Activated T-cell treated with anti-CD3 and anti-CD28 coated beads, Interleukin-2, amount 50 U/mL, for 4 hours (primary cell): ENCODE data around the gene LAMB2. TPM values are rescaled to one million over a fixed set of nuclear protein-coding genes. Genes with fewer than 3 reads are reported as not detected.

Source experiments
- ATAC-seq, 2 donors: fragments of 200-7000 bp; cut with Tn5 transposase; one replicate each; pipeline ENCODE4 v1.10.0; 2021
- DNase-seq: peaks from one replicate; pipeline ENCODE4 v3.0.0-alpha.2; 2020
- H3K27me3 Mint-ChIP-seq: one replicate; pipeline ENCODE4 v1.8.0; 2021; ENCODE audit warnings: low read depth, mixed read lengths
- H3K36me3 Mint-ChIP-seq: one replicate; pipeline ENCODE4 v1.8.0; 2022; ENCODE audit warnings: mixed read lengths; ENCODE audit not compliant: insufficient read depth
- H3K4me1 Mint-ChIP-seq: one replicate; pipeline ENCODE4 v1.8.0; 2021; ENCODE audit warnings: low read depth, mixed read lengths
- H3K4me3 Mint-ChIP-seq: one replicate; pipeline ENCODE4 v1.8.0; 2021; ENCODE audit warnings: mild to moderate bottlenecking, moderate library complexity, mixed read lengths
- H3K9me3 Mint-ChIP-seq: one replicate; pipeline ENCODE4 v1.8.0; 2021; ENCODE audit warnings: mixed read lengths
- total RNA-seq, 3 donors: library from RNA; stranded (reverse); gene quantifications; one replicate each; pipeline ENCODE4 v1.2.1, GENCODE V29; 2021

LAMB2 gene
- 1 to 10 TPM; 1.6 to 2.4 (median 2.0) TPM for total RNA-seq

DNA sequence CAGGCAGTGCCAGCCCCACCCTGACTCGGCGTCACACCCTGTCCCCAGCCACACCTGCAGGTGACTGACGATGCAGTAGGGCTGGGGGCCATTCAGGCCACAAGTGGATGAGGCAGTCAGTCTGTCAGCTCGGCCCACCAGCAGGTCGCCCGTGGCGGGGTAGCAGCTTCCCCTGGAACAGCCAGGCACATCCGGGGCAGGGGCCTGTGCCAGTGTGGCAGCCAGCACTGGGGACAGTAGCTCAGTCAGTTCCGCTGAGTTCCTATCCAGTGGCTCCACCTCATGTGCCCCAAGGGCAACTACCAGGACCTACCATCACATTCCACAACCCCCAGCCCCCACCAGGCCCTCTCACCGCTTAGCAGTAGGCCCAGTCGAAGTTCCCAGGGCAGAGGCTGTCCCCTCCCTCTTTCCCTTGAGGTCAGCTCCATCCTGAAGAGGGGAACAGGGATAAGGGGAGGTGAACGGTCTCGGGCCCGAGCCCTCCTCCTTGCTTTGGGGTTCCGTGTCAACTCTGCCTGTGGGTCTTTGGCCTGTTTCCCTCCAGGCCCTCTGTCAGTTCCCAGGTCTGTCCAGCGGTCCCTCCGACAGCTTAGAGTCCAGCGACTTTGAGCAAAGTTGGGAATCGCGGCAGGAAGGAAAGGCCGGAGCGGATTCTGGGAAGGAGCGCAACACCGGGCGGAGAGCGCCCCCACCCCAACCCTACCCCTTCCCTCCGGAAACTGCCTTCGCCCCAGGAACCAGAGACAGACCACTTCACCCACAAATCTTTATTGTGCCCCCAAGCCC is at the start of gene LAMB2:
Gene LAMB2 (minus strand): TSS at position 614 of the 789 bp plus-strand sequence. CDS start 183 bp downstream, at position 431.
- no peak for DNase-seq
- Mint-ChIP-seq H3K36me3 (no peaks in the 10 kb centered on the region), H3K27me3 (peaks cover 33% of the 10 kb centered on the region), H3K4me1 (no peaks in the 10 kb centered on the region), H3K9me3 (no peaks in the 10 kb centered on the region), H3K4me3 (no peak within 1 kb of the TSS)
- no peak for ATAC-seq

GRCh38 chr3:49181351-49181750 is 48.5 kb upstream of the LAMB2 start:
- ATAC-seq (no peak), DNase-seq (no peak)
- Mint-ChIP-seq H3K27me3 (peaks cover 5% of the 10 kb centered on the region), H3K36me3 (no peaks in the 10 kb centered on the region), H3K4me3 (no peak overlapping the region), H3K4me1 (no peaks in the 10 kb centered on the region), H3K9me3 (no peaks in the 10 kb centered on the region)

DNA sequence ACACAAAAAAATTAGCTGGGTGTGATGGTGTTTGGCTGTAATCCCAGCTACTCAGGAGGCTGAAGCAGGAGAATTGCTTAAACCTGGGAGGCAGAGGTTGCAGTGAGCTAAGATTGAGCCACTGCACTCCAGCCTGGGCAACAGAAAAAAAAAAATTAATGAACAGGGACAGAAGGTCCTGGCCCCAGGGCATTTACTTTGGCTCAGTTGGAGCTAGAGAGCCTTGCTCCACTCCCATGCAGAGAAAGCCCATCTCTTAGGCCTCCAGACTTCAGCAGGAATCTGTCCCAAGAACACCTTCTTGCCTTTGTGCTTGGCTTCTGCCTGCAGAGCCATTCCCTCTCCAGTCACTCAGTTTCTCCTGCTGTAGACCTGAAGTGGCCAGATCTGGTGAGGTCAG is 47.3 kb upstream of the LAMB2 start:
- Mint-ChIP-seq H3K36me3 (no peaks in the 10 kb centered on the region), H3K4me3 (no peak overlapping the region), H3K9me3 (no peaks in the 10 kb centered on the region), H3K27me3 (peaks cover 5% of the 10 kb centered on the region), H3K4me1 (no peaks in the 10 kb centered on the region)
- DNase-seq = no peak
- no peak for ATAC-seq

DNA sequence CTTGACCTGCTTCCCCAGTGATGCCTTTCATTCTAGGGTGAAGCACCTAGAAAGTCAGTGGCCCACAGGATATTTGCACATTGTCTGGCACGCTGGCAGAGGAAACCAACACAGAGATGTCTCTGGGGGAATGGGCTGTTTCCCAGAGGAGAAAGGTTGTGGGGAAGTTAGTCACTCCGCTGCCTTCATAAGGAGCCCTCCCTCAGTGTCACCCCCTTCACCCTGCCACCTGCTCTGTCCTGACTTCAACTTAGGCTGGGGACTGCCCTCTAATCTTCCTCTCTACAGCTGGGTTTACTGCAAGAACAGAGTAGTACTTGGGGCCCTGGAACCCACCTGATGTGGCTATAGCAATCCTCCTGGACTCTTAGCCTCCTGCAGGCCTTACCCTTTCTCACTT is 44.2 kb upstream of the LAMB2 start:
- ATAC-seq = no peak
- Mint-ChIP-seq H3K4me3 (no peak overlapping the region), H3K9me3 (no peaks in the 10 kb centered on the region), H3K4me1 (peaks cover under 1% of the 10 kb centered on the region), H3K27me3 (peaks cover 5% of the 10 kb centered on the region), H3K36me3 (no peaks in the 10 kb centered on the region)
- no peak for DNase-seq

- H3K4me3 Mint-ChIP-seq = no peak overlapping the region
- no peaks in the 10 kb centered on the region for H3K36me3 Mint-ChIP-seq
- no peak for DNase-seq
- ATAC-seq = no peak
- H3K9me3 Mint-ChIP-seq = no peaks in the 10 kb centered on the region
- H3K4me1 Mint-ChIP-seq = peaks cover 12% of the 10 kb centered on the region
- peaks cover 5% of the 10 kb centered on the region for H3K27me3 Mint-ChIP-seq
Observed at GRCh38 chr3:49175530-49175929, 42.7 kb upstream of the LAMB2 start.

DNA sequence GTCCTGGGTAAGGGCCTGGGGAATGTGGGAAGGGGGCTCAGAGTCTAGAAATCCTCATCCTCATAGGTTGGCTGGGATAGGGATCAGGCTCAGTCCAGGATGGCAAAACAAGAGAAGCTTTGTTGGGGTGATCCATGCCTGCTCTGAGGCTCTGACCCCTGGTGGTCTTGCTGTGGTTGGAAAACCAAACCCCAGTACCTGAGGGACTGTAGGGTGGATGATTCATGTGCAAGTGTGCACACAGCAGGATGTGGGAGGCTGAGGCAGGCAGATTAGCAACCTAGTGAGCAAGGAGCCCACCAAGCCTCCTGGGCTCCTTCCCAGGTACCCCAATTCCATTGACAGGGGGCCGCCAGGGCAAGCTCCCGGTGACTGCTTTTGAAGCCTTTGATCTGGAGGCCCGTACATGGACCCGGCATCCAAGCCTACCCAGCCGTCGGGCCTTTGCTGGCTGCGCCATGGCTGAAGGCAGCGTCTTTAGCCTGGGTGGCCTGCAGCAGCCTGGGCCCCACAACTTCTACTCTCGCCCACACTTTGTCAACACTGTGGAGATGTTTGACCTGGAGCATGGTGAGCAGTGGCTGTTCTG is 41.6 kb upstream of the LAMB2 start:
- DNase-seq (no peak), ATAC-seq (no peak)
- Mint-ChIP-seq H3K36me3 (no peaks in the 10 kb centered on the region), H3K4me1 (peaks cover 18% of the 10 kb centered on the region), H3K27me3 (peaks cover 4% of the 10 kb centered on the region), H3K4me3 (no peak overlapping the region), H3K9me3 (no peaks in the 10 kb centered on the region)

GRCh38 chr3:49173792-49174170 is 40.9 kb upstream of the LAMB2 start:
- no peak for ATAC-seq
- no peaks in the 10 kb centered on the region for H3K36me3 Mint-ChIP-seq
- H3K27me3 Mint-ChIP-seq = no peaks in the 10 kb centered on the region
- H3K4me1 Mint-ChIP-seq = peaks cover 18% of the 10 kb centered on the region
- no peaks in the 10 kb centered on the region for H3K9me3 Mint-ChIP-seq
- H3K4me3 Mint-ChIP-seq = no peak overlapping the region
- DNase-seq = no peak

GRCh38 chr3:49173116-49173791 is 40.4 kb upstream of the LAMB2 start:
- Mint-ChIP-seq H3K27me3 (no peaks in the 10 kb centered on the region), H3K36me3 (no peaks in the 10 kb centered on the region), H3K9me3 (no peaks in the 10 kb centered on the region), H3K4me3 (no peak overlapping the region), H3K4me1 (peaks cover 18% of the 10 kb centered on the region)
- no peak for DNase-seq
- no peak for ATAC-seq

- H3K4me3 Mint-ChIP-seq = no peak overlapping the region
- H3K4me1 Mint-ChIP-seq = peaks cover 18% of the 10 kb centered on the region
- no peak for ATAC-seq
- no peaks in the 10 kb centered on the region for H3K9me3 Mint-ChIP-seq
- no peak for DNase-seq
- no peaks in the 10 kb centered on the region for H3K36me3 Mint-ChIP-seq
- no peaks in the 10 kb centered on the region for H3K27me3 Mint-ChIP-seq
Observed at GRCh38 chr3:49172551-49173041, 39.7 kb upstream of the LAMB2 start.

DNA sequence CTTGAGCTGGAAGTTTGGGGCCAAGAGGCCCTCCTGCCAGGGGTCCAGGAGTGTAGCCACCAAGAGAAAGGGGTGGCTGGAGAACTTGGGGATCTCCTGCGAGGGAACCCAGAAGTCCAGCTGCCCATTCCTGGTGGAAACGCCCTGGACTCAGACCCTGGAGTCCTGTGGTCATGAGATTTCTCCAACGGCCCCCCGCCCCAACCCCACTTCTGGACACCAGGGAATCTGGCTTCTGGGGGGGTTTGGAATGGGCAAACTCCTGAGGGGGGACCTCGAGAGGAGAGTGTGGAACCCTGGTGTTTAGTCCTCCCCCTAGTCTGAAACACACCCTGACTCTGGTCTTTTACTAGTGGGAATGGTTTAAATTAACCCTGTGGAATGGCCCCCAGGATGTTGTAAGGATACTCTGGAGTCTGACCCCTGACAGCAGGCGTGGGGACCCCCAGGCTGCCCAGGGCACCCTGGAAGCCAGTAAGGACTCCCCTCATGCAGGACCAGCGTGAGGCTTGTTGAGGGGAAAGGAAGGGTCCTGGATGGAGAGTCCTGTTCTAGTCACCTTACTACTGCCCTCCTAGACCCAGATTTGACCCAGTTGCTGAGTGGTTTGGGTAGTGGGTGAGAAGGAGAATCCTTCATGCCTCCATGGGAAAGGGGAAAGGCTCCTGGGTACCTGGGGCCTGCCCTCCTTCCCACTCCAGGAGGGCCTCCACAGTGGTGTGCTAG is 39.1 kb upstream of the LAMB2 start:
- H3K4me1 Mint-ChIP-seq = peaks cover 18% of the 10 kb centered on the region
- peak overlapping the region; percentile 82 for H3K4me3 Mint-ChIP-seq
- H3K36me3 Mint-ChIP-seq = no peaks in the 10 kb centered on the region

DNA sequence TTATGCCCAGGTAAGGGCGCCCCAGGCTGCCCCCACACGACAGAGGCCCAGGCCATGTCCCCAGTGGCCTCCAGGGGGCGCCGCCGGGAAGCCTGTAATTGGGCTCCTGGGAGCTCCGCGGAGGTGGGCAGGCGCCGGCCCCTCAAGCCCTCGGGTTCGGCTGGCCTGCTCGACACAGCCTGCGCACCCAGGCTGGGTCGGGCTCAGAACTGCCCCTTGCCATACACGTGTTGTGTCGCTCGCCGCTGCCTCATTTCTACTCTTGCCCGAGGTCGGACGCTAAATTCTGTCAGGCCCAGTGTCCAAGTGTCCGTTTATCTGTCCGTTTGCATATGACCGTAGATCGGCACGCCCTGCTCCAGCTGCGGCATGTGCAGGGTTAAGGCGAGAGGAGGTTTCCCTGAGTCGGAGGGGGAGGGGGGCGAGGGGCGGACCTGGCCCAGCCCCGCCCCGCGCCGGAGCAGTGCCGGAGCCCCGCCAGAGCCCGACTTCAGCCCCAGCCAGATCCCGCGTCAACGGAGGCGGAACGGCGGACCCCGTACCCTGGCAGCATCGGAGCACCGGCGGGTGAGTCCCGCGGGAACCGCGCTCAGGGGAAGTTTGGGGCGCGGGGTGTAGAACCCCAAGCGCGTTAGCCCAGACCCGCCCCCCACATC is 38.4 kb upstream of the LAMB2 start, which contains the start of gene KLHDC8B:
Gene KLHDC8B (plus strand): TSS at position 480 of the 656 bp plus-strand sequence. CDS start 1,172 bp downstream, outside the sequence.
- Mint-ChIP-seq H3K4me1 (peaks cover 22% of the 10 kb centered on the region), H3K36me3 (no peaks in the 10 kb centered on the region), H3K9me3 (no peaks in the 10 kb centered on the region), H3K27me3 (no peaks in the 10 kb centered on the region), H3K4me3 (peak within 1 kb of the TSS; percentile 82)
- peak; percentile 86 to 88 for ATAC-seq
- peak; percentile 77 for DNase-seq

More for the DNA sequence above, 39.1 kb upstream of the LAMB2 start:
- no peaks in the 10 kb centered on the region for H3K27me3 Mint-ChIP-seq
- ATAC-seq = no peak
- no peak for DNase-seq
- H3K9me3 Mint-ChIP-seq = no peaks in the 10 kb centered on the region

GRCh38 chr3:49170744-49171118 is 37.9 kb upstream of the LAMB2 start:
- no peaks in the 10 kb centered on the region for H3K27me3 Mint-ChIP-seq
- no peaks in the 10 kb centered on the region for H3K36me3 Mint-ChIP-seq
- H3K4me3 Mint-ChIP-seq = peak overlapping the region; percentile 82
- H3K4me1 Mint-ChIP-seq = peaks cover 24% of the 10 kb centered on the region
- no peaks in the 10 kb centered on the region for H3K9me3 Mint-ChIP-seq
- ATAC-seq (no peak), DNase-seq (no peak)

DNA sequence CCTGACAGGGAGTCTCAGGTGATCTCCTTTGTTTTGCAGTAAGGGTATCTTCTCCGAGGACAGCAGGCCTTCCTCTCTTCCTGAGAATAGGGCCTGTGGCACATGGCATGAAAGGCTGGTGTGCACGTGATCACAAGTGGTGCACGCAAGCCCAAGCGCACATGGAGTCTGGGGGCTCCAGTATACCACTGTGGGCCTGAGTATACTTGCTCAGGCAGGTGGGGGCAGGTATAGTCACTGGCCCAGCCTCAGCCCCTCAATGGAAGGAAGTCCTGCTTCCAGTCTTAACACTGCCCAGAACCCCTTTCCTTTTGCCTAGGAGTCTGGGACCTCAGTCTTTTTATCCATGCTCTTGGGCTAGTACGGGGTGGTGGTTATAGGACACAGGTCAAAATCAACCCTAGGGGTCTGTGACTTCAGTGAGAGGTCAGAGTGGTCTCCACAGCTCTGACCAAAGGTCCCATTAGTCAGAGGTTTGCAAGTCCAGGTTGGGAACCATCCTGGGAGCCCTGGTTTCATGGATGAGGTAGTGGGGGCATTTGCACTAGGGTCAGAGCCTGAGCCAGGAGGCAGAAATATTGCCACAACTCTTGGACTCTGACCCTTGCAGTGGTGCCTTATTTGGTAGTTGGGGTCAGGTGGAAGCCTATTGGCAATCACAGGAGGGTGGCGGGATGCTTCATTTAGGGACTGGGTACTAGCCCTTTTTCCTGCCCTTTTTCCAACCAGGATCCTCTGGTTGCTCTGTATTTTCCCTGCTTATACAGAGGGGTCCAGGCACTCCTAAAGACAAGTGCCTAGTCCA is 34.1 kb upstream of the LAMB2 start:
- no peak for DNase-seq
- no peak for ATAC-seq
- H3K27me3 Mint-ChIP-seq = no peaks in the 10 kb centered on the region
- peaks cover 37% of the 10 kb centered on the region for H3K4me1 Mint-ChIP-seq
- no peaks in the 10 kb centered on the region for H3K9me3 Mint-ChIP-seq
- H3K36me3 Mint-ChIP-seq = peaks cover 16% of the 10 kb centered on the region
- peak overlapping the region; percentile 89 for H3K4me3 Mint-ChIP-seq
